DMS153 treated with DMSO at 0.1 percent for 48 hours (cell line): ENCODE results near the gene SLC9A7.

Experiments
- DNase-seq: peaks from one replicate; lab custom pipeline; 2025; ENCODE audit not compliant: unreplicated experiment; lab: John Stamatoyannopoulos, UW

Gene SLC9A7

GRCh38 chrX:46653482-46653881, 105.4 kb downstream of the SLC9A7 start:
- DNase-seq = no peak

GRCh38 chrX:46649421-46650260, 109.3 kb downstream of the SLC9A7 start:
- no peak for DNase-seq

GRCh38 chrX:46648660-46649059, 110.3 kb downstream of the SLC9A7 start:
- no peak for DNase-seq

GRCh38 chrX:46647251-46647650, 111.7 kb downstream of the SLC9A7 start:
- no peak for DNase-seq

- DNase-seq = no peak
These were observed 113.3 kb downstream of the SLC9A7 start for GRCh38 chrX:46645614-46646013.

- DNase-seq = no peak
These were observed 115.3 kb downstream of the SLC9A7 start for GRCh38 chrX:46643636-46644035.

GRCh38 chrX:46642145-46642544, 116.8 kb downstream of the SLC9A7 start:
- DNase-seq = no peak

GRCh38 chrX:46637938-46638337, 121.0 kb downstream of the SLC9A7 start:
- no peak for DNase-seq

GRCh38 chrX:46636223-46636622, 122.7 kb downstream of the SLC9A7 start:
- DNase-seq = no peak

- DNase-seq = no peak
These were observed 123.7 kb downstream of the SLC9A7 start for GRCh38 chrX:46635186-46635585.

GRCh38 chrX:46634577-46634976, 124.3 kb downstream of the SLC9A7 start:
- no peak for DNase-seq

GRCh38 chrX:46630141-46630540, 128.8 kb downstream of the SLC9A7 start:
- DNase-seq = no peak

- no peak for DNase-seq
These were observed 130.2 kb downstream of the SLC9A7 start for GRCh38 chrX:46628460-46629371.

- DNase-seq = no peak
These were observed 131.1 kb downstream of the SLC9A7 start for GRCh38 chrX:46627711-46628419.

GRCh38 chrX:46627062-46627461, 131.9 kb downstream of the SLC9A7 start:
- DNase-seq = no peak

- DNase-seq = no peak
These were observed 132.4 kb downstream of the SLC9A7 start for GRCh38 chrX:46626566-46626965.

GRCh38 chrX:46624090-46624786, 134.7 kb downstream of the SLC9A7 start:
- no peak for DNase-seq

GRCh38 chrX:46621572-46621971, 137.3 kb downstream of the SLC9A7 start:
- no peak for DNase-seq

GRCh38 chrX:46620505-46620904, 138.4 kb downstream of the SLC9A7 start:
- DNase-seq = no peak

GRCh38 chrX:46618947-46619346, 140.0 kb downstream of the SLC9A7 start:
- no peak for DNase-seq

GRCh38 chrX:46617906-46618305, 141.0 kb downstream of the SLC9A7 start:
- DNase-seq = no peak
